GF-D8 (cell line): ENCODE results near the gene ZSWIM6.
"Not testable (repeated sequence)": the region's sequence is repeated elsewhere in the genome, so short reads cannot be mapped to it uniquely, and the experiment has no call there.

Source experiments
- DNase-seq: peaks from one replicate; lab custom pipeline; 2025; lab: John Stamatoyannopoulos, UW

ZSWIM6 gene

DNA sequence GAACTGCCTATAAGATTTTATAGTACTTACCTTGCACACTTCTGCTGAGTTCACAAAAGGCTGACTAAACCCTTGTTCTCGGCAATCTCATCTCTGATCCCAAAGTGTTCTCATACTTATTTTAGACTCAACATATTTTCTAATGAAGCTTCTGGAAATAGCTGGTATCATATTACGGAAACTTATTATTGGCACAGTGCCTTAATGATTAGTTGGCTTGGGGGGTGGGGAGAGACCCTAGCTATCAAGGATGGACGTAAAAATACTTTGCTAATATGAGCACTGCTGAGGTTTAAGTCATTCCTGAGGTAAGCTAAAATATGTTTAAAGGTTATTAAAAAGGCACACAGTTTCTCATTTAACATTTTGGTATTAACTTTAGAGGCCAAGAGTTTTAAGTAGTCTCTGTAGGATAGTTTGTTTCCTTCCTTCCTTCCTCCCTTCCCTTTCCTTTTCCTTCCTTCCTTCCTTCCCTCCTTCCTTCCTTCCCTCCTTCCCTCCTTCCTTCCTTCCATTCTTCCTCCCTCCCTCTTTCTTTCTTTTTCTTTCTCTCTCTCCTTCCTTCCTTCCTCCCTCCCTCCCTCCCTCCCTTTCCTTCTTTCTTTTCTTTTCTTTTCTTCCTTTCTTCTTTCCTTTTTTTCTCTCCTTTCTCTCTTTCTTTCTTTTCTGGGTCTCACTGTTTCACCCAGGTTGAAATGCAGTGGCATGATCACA is 31.5 kb downstream of the ZSWIM6 start:
- DNase-seq = no peak

DNA sequence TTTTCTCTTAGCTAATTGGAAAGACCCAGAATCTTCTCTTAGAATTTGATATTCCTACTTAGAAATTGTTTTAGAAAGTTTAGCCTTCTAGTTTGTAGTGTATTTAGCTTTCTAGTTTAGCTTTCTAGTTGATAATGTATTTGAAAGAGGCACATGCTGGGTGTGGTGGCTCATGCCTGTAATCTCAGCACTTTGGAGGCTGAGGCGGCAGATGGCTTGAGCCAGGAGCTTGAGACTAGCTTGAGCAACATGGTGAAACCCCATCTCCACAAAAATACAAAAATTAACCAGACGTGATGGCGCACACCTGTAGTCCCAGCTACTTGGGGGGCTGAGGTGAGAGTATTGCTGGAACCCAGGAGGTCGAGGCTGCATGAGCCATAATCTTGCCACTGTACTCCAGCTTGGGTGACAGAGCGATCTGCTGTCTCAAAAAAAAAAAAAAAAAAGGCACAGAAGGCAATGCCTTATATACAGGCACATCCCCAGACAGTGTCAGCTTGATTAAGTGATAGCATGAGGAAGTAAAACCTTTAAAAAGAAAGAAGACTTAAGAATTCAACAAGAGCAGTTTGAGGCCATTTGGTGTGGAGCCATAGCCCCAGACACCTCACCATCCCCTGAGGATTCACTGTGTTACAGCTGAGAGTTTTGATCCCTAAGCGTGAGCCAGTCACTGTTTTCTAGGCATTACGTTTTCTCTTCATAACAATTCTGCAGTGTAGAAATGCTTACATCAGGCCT is 34.6 kb downstream of the ZSWIM6 start:
- DNase-seq = no peak

DNA sequence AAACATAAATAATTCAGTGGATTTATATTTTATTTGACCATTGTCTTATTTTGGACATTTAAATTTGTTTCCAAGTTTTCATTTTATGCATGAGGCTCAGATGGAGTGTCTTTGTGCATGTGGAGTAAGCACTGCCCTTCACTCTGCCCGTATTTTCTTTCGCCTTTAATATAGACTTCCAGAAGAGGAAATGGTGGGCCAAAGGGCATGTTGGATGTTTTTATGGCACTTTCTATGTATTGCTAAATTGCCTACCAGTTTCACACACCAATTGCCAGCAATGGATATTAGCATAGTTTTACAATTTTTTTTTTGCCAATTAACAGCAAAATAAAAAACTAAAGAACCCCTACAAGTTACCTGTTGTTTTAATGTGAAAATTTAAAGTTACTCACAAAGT is 38.4 kb downstream of the ZSWIM6 start:
- no peak for DNase-seq

- DNase-seq = no peak
These were observed 39.4 kb downstream of the ZSWIM6 start for GRCh38 chr5:61371474-61371873.

DNA sequence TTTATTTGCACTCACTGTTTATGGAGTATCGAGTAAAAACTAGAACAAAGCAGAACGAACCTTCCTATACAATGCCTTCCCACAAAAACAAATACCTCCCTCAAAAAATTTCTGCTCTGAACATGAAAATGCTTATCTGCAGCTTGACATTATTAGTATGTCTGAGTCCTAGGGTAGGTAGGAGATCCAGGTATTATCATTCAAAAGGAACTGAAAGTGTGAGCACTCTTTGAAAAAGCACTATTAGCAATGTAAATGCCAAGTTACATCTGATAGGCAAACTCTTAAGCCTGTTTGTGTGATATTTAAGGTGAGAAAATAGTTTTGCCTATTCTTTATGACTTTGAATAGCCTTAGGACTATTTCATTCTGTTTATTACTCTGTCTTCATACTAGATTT is 47.6 kb downstream of the ZSWIM6 start:
- DNase-seq = no peak

DNA sequence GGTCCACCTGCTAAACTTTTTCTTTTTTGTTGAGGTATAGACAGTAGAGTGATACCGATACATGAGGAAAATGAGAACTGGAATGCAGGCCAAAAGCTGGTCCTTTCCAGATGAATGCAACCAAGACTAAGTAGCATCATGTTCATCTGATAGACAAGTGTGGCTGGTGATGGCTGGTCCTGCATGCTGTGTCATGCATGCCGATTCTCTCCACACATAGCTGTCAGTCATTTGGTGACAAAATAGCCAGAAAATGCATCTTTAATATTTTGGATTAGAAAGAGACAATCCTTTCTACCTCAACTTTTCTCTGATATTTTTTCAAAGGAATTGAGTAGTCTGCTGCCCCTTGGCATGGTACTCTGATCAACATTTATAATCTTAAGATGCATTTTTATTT is 49.9 kb downstream of the ZSWIM6 start:
- no peak for DNase-seq

- DNase-seq = no peak
These were observed 53.6 kb downstream of the ZSWIM6 start for GRCh38 chr5:61385627-61386026.

DNA sequence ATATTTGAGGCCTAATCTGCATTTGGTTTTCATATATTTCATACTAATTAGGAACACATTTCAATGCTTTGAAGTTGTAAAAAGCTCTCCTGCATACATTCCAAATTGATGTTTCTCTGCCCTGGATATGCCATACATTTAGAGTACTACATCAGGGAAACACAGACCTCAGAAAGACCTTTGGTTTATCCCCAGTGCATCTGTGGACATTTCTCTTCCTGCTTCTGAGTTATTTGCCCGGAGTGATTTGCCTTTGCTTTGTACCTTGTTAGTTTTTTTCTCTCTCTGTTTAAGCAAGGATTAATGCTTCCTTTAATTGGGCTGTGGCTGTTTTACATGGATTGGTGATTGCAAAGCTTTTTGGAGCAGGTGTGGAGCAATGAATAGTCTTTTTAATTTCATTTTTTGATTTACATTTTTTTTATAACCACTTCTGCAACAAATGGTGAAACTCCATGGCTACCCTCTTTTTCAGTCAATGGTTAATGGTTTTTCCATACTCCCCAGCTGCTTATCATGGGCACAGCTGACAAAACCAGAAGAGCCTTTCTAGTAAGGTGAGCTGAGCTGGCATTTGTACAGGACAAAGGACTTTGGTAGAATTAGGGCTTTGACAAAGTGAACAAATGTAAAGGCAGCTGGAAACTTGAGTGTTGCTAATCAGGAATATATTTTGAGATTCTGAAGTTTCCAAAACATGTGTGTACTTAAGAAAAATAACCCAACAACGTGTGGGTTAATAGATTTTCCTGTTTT is 54.2 kb downstream of the ZSWIM6 start:
- no peak for DNase-seq

DNA sequence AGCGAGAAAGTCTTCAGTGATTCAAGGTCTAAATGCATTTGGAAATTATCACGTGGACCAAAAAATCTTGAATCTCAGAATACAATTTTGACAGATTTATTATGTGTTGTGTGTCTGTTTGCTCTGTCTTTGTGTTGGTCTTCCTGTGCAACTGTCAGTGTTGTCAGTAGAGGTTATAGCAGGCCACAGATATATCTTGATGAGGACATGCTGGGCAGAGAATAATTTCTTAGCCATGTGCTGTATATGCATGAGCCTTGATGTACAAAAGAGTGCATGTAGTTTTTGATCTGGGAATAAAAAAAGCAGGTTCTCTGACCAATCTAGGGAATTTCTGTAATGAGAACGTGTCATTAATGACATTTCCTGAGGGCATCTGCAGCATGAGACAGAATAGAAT is 57.6 kb downstream of the ZSWIM6 start:
- DNase-seq = no peak

- no peak for DNase-seq
These were observed 62.1 kb downstream of the ZSWIM6 start for GRCh38 chr5:61394078-61394704.

DNA sequence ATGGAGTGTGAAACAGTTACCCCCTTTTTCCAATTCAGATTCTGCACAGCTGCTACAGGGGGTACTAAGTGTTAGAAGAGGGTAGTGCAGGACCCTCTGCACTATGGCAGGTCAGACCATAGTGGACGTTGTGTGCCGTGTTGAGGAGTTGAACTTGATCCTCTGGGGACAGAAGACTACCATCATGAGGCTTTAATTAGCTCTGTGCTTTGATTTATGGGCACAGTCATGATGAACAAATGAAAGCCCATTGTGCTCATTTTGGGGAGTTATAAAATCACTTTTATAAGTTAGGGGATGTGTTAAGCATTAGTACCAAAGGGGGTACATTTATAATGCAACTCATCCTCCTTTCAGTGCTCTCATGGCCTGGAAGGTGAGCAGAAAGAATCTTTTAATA is 62.7 kb downstream of the ZSWIM6 start:
- DNase-seq = no peak

GRCh38 chr5:61397238-61397637 is 65.2 kb downstream of the ZSWIM6 start:
- DNase-seq = no peak

GRCh38 chr5:61397937-61398336 is 65.9 kb downstream of the ZSWIM6 start:
- DNase-seq = no peak

DNA sequence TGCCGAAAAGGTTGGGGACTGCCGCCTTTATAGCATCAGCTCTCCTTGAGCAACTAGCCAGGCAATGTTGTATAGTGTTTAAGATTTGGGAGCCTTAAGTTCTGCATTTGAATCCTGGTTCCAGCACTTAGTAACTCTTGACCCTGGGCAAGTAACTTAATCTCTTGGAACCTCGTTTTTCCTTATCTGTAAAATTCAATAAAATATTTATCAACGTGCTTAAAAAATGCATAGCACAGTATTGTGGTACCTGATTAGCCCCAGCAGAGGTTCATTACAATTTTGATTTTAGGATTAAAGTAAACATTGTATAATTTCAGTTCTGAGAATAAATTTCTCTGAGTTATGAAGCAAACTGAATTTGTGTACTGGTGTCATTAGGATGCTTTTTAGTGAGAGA is 66.4 kb downstream of the ZSWIM6 start:
- DNase-seq = no peak

DNA sequence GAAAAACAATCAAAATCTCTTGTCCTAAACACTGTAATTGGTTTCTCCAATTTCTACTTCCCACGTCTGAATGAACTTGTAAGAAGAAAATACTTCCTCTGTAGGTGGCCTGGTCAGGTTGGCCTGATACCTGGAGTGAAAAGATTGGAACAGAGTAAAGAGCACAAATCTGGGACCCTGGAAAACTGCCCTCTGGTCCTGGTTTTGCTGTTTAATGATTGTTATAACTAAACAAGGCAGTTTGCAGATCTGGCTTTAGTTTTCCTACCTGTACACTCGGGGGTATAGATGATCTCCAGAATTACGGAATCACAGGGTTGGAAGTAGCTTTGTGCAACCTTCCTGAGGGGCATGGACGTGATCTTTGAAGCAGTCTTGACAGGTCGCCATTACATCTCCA is 67.6 kb downstream of the ZSWIM6 start:
- DNase-seq = no peak

- DNase-seq = no peak
These were observed 69.7 kb downstream of the ZSWIM6 start for GRCh38 chr5:61401726-61402125.

- no peak for DNase-seq
These were observed 70.3 kb downstream of the ZSWIM6 start for GRCh38 chr5:61402244-61402823.

- no peak for DNase-seq
These were observed 71.2 kb downstream of the ZSWIM6 start for GRCh38 chr5:61402970-61403900.

- DNase-seq = no peak
These were observed 73.6 kb downstream of the ZSWIM6 start for GRCh38 chr5:61405511-61406295.

DNA sequence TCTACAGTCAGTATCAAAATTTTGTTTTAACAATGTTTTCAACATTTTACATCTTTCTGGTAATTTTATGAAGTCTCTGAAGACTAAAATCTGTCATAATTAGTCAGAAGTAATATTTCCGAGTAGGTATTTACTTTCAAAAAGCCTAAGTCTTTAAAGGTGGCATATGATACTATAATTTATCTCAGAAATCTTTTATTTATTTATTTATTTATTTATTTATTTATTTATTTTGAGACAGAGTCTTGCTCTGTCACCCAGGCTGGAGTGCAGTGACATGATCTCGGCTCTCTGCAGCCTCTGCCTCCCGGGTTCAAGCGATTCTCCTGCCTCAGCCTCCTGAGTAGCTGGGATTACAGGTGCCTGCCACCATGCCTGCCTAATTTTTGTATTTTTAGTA is 74.4 kb downstream of the ZSWIM6 start:
- DNase-seq = not testable (repeated sequence)
